Brain microvascular endothelial cell (primary cell): ENCODE data around the gene ZBTB20.
A peak's percentile ranks its signal among the peaks of the same experiment; 100 is the strongest.

Experiments used
- DNase-seq: peaks from one replicate; pipeline ENCODE4 v3.0.0-alpha.2; 2020
- H3K27ac ChIP-seq: fragments of 250-450 bp; sonication (Bioruptor Pico); 2 replicates; pipeline ENCODE4 v1.5.1; 2020; ENCODE audit warnings: mild to moderate bottlenecking, moderate library complexity
- H3K27me3 ChIP-seq: fragments of 250-450 bp; sonication (Bioruptor Pico); replicated peaks from 2 replicates; pipeline ENCODE4 v1.5.1; 2020; ENCODE audit warnings: mild to moderate bottlenecking
- H3K36me3 ChIP-seq: fragments of 250-450 bp; sonication (Bioruptor Pico); replicated peaks from 2 replicates; pipeline ENCODE4 v1.5.1; 2020; ENCODE audit warnings: mild to moderate bottlenecking
- H3K4me3 ChIP-seq: 2 replicates; pipeline ENCODE4 v1.5.1; 2011; ENCODE audit warnings: low read depth, mild to moderate bottlenecking, control low read depth, low read length, moderate library complexity
- CTCF ChIP-seq: IDR thresholded peaks from 2 replicates; pipeline ENCODE4 v1.5.1; 2011; ENCODE audit warnings: low read depth, mild to moderate bottlenecking, moderate library complexity, low read length, control low read depth, inconsistent platforms; ENCODE audit errors: missing control alignments
- in situ Hi-C: cut with HindIII; loops from 2 replicates; pipeline ENCODE4 v1.10.0; 2017; ENCODE audit warnings: low sequenced_read_pairs, low pct_ligation_motif_present

Gene ZBTB20

GRCh38 chr3:114411811-114412803, 735.0 kb downstream of the ZBTB20 start:
- Histone ChIP-seq H3K4me3 (no peak overlapping the region), H3K27me3 (no peaks in the 10 kb centered on the region), H3K27ac (peak overlapping the region; percentile 61), H3K36me3 (no peaks in the 10 kb centered on the region)
- in situ Hi-C loops, result no loop called here
- peak; percentile 84 for DNase-seq
- TF ChIP-seq CTCF, result peak; percentile 43

- Histone ChIP-seq H3K27ac (peak overlapping the region; percentile 61), H3K4me3 (no peak overlapping the region), H3K36me3 (no peaks in the 10 kb centered on the region), H3K27me3 (no peaks in the 10 kb centered on the region)
- TF ChIP-seq CTCF, result no peak
- DNase-seq, result no peak
- in situ Hi-C loops, result no loop called here
Observed at GRCh38 chr3:114411190-114411668, 735.9 kb downstream of the ZBTB20 start.

GRCh38 chr3:114408736-114409670, 738.1 kb downstream of the ZBTB20 start:
- H3K27ac ChIP-seq, result no peak overlapping the region
- H3K27me3 ChIP-seq, result no peaks in the 10 kb centered on the region
- TF ChIP-seq CTCF, result no peak
- no peak for DNase-seq
- H3K4me3 ChIP-seq, result no peak overlapping the region
- H3K36me3 ChIP-seq, result no peaks in the 10 kb centered on the region
- in situ Hi-C loops, result no loop called here

GRCh38 chr3:114406922-114407321, 740.2 kb downstream of the ZBTB20 start:
- Histone ChIP-seq H3K27ac (no peak overlapping the region), H3K36me3 (no peaks in the 10 kb centered on the region), H3K27me3 (no peaks in the 10 kb centered on the region), H3K4me3 (no peak overlapping the region)
- no peak for TF ChIP-seq CTCF
- in situ Hi-C loops, result no loop called here
- no peak for DNase-seq

- Histone ChIP-seq H3K36me3 (no peaks in the 10 kb centered on the region), H3K4me3 (no peak overlapping the region), H3K27ac (no peak overlapping the region), H3K27me3 (no peaks in the 10 kb centered on the region)
- DNase-seq, result no peak
- in situ Hi-C loops, result no loop called here
- TF ChIP-seq CTCF, result no peak
Observed at GRCh38 chr3:114406286-114406685, 740.8 kb downstream of the ZBTB20 start.
